SK-N-SH treated with all-trans-retinoic acid at 6 μM for 48 hours (cell line): ENCODE results near the gene TTC28.

ENCODE experiments used
- ATAC-seq: fragments of 200-7000 bp; cut with Tn5 transposase; 3 replicates; pipeline ENCODE4 v1.9.1; 2020; ENCODE audit warnings: mild to moderate bottlenecking, moderate library complexity
- ARNTL ChIP-seq: fragments of 450-650 bp; formaldehyde crosslinking; IDR thresholded peaks from 2 replicates; pipeline ENCODE4 v1.5.0; 2020; ENCODE audit warnings: low read depth, mild to moderate bottlenecking, moderate library complexity, borderline replicate concordance
- CREB5 ChIP-seq: fragments of 250-450 bp; sonication (Bioruptor Pico); IDR thresholded peaks from 2 replicates; pipeline ENCODE4 v1.5.1; 2020; ENCODE audit warnings: low read depth, mild to moderate bottlenecking, moderate library complexity
- CSDC2 ChIP-seq: fragments of 250-450 bp; sonication (Bioruptor Pico); IDR thresholded peaks from 2 replicates; pipeline ENCODE4 v1.5.0; 2020; ENCODE audit warnings: mild to moderate bottlenecking, moderate library complexity
- ESRRG ChIP-seq: fragments of 250-450 bp; sonication (Bioruptor Pico); IDR thresholded peaks from 2 replicates; pipeline ENCODE4 v1.6.1; 2021; ENCODE audit warnings: mild to moderate bottlenecking
- GLIS3 ChIP-seq: fragments of 250-450 bp; sonication (Bioruptor Pico); IDR thresholded peaks from 2 replicates; pipeline ENCODE4 v1.5.0; 2020; ENCODE audit warnings: mild to moderate bottlenecking, moderate library complexity
- ISL1 ChIP-seq: fragments of 250-450 bp; sonication (Bioruptor Pico); IDR thresholded peaks from 2 replicates; pipeline ENCODE4 v2.1.2; 2022; ENCODE audit warnings: mild to moderate bottlenecking, moderate library complexity
- OSR1 ChIP-seq: fragments of 250-450 bp; sonication (Bioruptor Pico); IDR thresholded peaks from 2 replicates; pipeline ENCODE4 v1.8.0; 2022; ENCODE audit warnings: moderate library complexity, mild to moderate bottlenecking, inconsistent platforms
- PATZ1 ChIP-seq: fragments of 250-450 bp; sonication (Bioruptor Pico); IDR thresholded peaks from 2 replicates; pipeline ENCODE4 v1.8.0; 2020; ENCODE audit warnings: mild to moderate bottlenecking, moderate library complexity, borderline replicate concordance
- RARB ChIP-seq: fragments of 250-450 bp; sonication (Bioruptor Pico); IDR thresholded peaks from 2 replicates; pipeline ENCODE4 v1.8.0; 2021; ENCODE audit warnings: mild to moderate bottlenecking, moderate library complexity
- SNAI2 ChIP-seq: fragments of 250-450 bp; sonication (Bioruptor Pico); IDR thresholded peaks from 2 replicates; pipeline ENCODE4 v1.5.0; 2020; ENCODE audit warnings: mild to moderate bottlenecking, moderate library complexity
- TOX ChIP-seq: fragments of 250-450 bp; sonication (Bioruptor Pico); IDR thresholded peaks from 2 replicates; pipeline ENCODE4 v1.8.0; 2021; ENCODE audit warnings: mild to moderate bottlenecking, moderate library complexity, borderline replicate concordance
- ZC3H10 ChIP-seq: fragments of 250-450 bp; sonication (Bioruptor Pico); IDR thresholded peaks from 2 replicates; pipeline ENCODE4 v1.5.1; 2021; ENCODE audit warnings: mild to moderate bottlenecking, moderate library complexity
- ZFP3 ChIP-seq: fragments of 250-450 bp; sonication (Bioruptor Pico); IDR thresholded peaks from 2 replicates; pipeline ENCODE4 v1.5.0; 2020; ENCODE audit warnings: mild to moderate bottlenecking, moderate library complexity
- ZFP30 ChIP-seq: fragments of 450-650 bp; formaldehyde crosslinking; IDR thresholded peaks from 2 replicates; pipeline ENCODE4 v1.5.0; 2022; ENCODE audit warnings: mild to moderate bottlenecking, moderate library complexity
- ZNF70 ChIP-seq: fragments of 450-650 bp; formaldehyde crosslinking; IDR thresholded peaks from 2 replicates; pipeline ENCODE4 v1.5.0; 2020; ENCODE audit warnings: mild to moderate bottlenecking, moderate library complexity
- ZNF8 ChIP-seq: fragments of 450-650 bp; formaldehyde crosslinking; IDR thresholded peaks from 2 replicates; pipeline ENCODE4 v1.5.0; 2020; ENCODE audit warnings: mild to moderate bottlenecking, moderate library complexity
- TF ChIP-seq, protein P1 (sequence below): fragments of 250-450 bp; sonication (Bioruptor Pico); IDR thresholded peaks from 2 replicates; pipeline ENCODE4 v1.5.1; 2021; ENCODE audit warnings: mild to moderate bottlenecking, moderate library complexity
- TF ChIP-seq, protein P2 (sequence below): fragments of 250-450 bp; sonication (Bioruptor Pico); IDR thresholded peaks from 2 replicates; pipeline ENCODE4 v1.5.0; 2020; ENCODE audit warnings: mild to moderate bottlenecking, moderate library complexity
- TF ChIP-seq, protein P3 (sequence below): fragments of 250-450 bp; sonication (Bioruptor Pico); IDR thresholded peaks from 2 replicates; pipeline ENCODE4 v1.8.0; 2021; ENCODE audit warnings: low read depth, mild to moderate bottlenecking, moderate library complexity, borderline replicate concordance

Gene TTC28

DNA sequence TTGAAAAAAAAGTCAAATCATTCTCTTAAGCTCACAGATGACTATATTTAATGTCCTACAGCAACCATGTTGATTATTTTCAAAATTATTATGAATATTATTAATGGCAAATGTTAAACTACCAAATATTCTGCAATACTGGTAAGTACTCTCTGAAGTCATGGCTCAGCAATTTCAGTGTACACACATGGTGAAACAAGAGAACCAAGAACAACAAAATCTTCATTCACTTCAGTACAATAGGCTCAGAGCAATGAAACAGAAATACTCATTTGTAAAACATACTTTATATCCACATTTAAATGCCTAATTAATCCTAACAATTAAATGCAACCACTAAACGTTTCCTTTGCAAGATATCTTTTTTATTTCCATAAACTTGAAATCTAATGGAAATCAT is 347.2 kb downstream of the TTC28 start:
- TF ChIP-seq ZFP30, result no peak
- TF ChIP-seq SNAI2, result no peak
- TF ChIP-seq GLIS3 (CRISPR knock-in tag), result no peak
- no peak for TF ChIP-seq ZNF8 (CRISPR knock-in tag)
- TF ChIP-seq ZC3H10 (CRISPR knock-in tag), result no peak
- no peak for TF ChIP-seq CSDC2 (CRISPR knock-in tag)
- TF ChIP-seq, protein P1, sequence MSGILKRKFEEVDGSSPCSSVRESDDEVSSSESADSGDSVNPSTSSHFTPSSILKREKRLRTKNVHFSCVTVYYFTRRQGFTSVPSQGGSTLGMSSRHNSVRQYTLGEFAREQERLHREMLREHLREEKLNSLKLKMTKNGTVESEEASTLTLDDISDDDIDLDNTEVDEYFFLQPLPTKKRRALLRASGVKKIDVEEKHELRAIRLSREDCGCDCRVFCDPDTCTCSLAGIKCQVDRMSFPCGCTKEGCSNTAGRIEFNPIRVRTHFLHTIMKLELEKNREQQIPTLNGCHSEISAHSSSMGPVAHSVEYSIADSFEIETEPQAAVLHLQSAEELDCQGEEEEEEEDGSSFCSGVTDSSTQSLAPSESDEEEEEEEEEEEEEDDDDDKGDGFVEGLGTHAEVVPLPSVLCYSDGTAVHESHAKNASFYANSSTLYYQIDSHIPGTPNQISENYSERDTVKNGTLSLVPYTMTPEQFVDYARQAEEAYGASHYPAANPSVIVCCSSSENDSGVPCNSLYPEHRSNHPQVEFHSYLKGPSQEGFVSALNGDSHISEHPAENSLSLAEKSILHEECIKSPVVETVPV, result no peak
- ATAC-seq, result no peak

GRCh38 chr22:28331695-28332094 is 347.9 kb downstream of the TTC28 start:
- ATAC-seq, result no peak
- TF ChIP-seq ZFP3 (no peak), TOX (CRISPR knock-in tag) (no peak), CSDC2 (CRISPR knock-in tag) (no peak), ZNF70 (CRISPR knock-in tag) (no peak), GLIS3 (CRISPR knock-in tag) (no peak), ZNF8 (CRISPR knock-in tag) (no peak), ESRRG (CRISPR knock-in tag) (no peak), PATZ1 (CRISPR knock-in tag) (no peak), CREB5 (no peak), SNAI2 (no peak), OSR1 (no peak), ARNTL (CRISPR knock-in tag) (no peak), ISL1 (CRISPR knock-in tag) (no peak)
- TF ChIP-seq, protein P2, sequence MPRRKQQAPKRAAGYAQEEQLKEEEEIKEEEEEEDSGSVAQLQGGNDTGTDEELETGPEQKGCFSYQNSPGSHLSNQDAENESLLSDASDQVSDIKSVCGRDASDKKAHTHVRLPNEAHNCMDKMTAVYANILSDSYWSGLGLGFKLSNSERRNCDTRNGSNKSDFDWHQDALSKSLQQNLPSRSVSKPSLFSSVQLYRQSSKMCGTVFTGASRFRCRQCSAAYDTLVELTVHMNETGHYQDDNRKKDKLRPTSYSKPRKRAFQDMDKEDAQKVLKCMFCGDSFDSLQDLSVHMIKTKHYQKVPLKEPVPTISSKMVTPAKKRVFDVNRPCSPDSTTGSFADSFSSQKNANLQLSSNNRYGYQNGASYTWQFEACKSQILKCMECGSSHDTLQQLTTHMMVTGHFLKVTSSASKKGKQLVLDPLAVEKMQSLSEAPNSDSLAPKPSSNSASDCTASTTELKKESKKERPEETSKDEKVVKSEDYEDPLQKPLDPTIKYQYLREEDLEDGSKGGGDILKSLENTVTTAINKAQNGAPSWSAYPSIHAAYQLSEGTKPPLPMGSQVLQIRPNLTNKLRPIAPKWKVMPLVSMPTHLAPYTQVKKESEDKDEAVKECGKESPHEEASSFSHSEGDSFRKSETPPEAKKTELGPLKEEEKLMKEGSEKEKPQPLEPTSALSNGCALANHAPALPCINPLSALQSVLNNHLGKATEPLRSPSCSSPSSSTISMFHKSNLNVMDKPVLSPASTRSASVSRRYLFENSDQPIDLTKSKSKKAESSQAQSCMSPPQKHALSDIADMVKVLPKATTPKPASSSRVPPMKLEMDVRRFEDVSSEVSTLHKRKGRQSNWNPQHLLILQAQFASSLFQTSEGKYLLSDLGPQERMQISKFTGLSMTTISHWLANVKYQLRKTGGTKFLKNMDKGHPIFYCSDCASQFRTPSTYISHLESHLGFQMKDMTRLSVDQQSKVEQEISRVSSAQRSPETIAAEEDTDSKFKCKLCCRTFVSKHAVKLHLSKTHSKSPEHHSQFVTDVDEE (CRISPR knock-in tag), result no peak
- TF ChIP-seq, protein P3, sequence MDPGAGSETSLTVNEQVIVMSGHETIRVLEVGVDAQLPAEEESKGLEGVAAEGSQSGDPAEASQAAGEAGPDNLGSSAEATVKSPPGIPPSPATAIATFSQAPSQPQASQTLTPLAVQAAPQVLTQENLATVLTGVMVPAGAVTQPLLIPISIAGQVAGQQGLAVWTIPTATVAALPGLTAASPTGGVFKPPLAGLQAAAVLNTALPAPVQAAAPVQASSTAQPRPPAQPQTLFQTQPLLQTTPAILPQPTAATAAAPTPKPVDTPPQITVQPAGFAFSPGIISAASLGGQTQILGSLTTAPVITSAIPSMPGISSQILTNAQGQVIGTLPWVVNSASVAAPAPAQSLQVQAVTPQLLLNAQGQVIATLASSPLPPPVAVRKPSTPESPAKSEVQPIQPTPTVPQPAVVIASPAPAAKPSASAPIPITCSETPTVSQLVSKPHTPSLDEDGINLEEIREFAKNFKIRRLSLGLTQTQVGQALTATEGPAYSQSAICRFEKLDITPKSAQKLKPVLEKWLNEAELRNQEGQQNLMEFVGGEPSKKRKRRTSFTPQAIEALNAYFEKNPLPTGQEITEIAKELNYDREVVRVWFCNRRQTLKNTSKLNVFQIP (CRISPR knock-in tag), result no peak
- TF ChIP-seq, protein P1, result no peak

GRCh38 chr22:28329186-28330073 is 350.2 kb downstream of the TTC28 start:
- peak; percentile 80 for ATAC-seq
- TF ChIP-seq RARB, result no peak
- TF ChIP-seq, protein P3 (CRISPR knock-in tag), result peak; percentile 91; the same call in 1 of the 2 replicates
- TF ChIP-seq ISL1 (CRISPR knock-in tag), result peak; percentile 93
- TF ChIP-seq, all 23 proteins: peak for 2
